Right lobe of liver (tissue), 4 donors: ENCODE results near the gene HEPHL1.

Experiments
- POLR2A ChIP-seq: fragments of 450-650 bp; IDR thresholded peaks from one replicate; pipeline ENCODE4 v1.6.1; 2017; ENCODE audit warnings: antibody characterized with exemption, mild to moderate bottlenecking
- TF ChIP-seq, protein P1 (sequence below), 4 donors: fragments of 200-600 bp in 3 of 4; fragments of 450-650 bp in 1 of 4; IDR thresholded peaks; one replicate each; pipeline versions ENCODE4 v1.5.1 to v1.8.0; 2016 to 2022; ENCODE audit warnings: antibody characterized with exemption in 4 of 4, mild to moderate bottlenecking in 2 of 4
- donor health status: DM: no; HTN: no; CAD: no.
- donor health status: DM: no; HTN: no; CAD: no.
- donor health status: DM: no; HTN: yes; CAD: no.

DNA sequence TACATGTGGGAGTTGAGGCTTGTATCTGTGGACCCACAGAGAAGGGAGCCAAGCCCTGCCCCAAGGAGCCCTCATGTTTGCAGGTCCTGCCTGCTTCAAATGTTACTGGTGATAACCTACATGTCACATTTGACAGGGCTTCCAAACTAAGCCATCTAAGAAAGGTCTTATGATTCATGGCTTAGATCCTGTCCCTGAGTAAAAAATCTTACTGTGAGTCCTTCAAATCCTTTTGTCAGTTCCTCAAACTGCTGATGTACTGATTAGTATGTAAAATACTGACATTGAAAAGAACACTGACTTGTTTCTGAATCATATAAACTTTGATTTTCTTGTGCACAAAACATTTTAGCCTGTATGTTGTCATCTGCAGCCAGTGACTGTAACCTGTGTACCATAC, 106.5 kb downstream of the HEPHL1 start:
- TF ChIP-seq, protein P1, sequence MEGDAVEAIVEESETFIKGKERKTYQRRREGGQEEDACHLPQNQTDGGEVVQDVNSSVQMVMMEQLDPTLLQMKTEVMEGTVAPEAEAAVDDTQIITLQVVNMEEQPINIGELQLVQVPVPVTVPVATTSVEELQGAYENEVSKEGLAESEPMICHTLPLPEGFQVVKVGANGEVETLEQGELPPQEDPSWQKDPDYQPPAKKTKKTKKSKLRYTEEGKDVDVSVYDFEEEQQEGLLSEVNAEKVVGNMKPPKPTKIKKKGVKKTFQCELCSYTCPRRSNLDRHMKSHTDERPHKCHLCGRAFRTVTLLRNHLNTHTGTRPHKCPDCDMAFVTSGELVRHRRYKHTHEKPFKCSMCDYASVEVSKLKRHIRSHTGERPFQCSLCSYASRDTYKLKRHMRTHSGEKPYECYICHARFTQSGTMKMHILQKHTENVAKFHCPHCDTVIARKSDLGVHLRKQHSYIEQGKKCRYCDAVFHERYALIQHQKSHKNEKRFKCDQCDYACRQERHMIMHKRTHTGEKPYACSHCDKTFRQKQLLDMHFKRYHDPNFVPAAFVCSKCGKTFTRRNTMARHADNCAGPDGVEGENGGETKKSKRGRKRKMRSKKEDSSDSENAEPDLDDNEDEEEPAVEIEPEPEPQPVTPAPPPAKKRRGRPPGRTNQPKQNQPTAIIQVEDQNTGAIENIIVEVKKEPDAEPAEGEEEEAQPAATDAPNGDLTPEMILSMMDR (IDR thresholded peaks at IDR 0.05): no peak
- no peak for TF ChIP-seq POLR2A
